NCI-H345 treated with DMSO at 0.1 percent for 48 hours (cell line): ENCODE data around the gene RREB1.

Experiments used
- DNase-seq: peaks from one replicate; lab custom pipeline; 2025; ENCODE audit not compliant: unreplicated experiment; lab: John Stamatoyannopoulos, UW

RREB1 gene, protein sequence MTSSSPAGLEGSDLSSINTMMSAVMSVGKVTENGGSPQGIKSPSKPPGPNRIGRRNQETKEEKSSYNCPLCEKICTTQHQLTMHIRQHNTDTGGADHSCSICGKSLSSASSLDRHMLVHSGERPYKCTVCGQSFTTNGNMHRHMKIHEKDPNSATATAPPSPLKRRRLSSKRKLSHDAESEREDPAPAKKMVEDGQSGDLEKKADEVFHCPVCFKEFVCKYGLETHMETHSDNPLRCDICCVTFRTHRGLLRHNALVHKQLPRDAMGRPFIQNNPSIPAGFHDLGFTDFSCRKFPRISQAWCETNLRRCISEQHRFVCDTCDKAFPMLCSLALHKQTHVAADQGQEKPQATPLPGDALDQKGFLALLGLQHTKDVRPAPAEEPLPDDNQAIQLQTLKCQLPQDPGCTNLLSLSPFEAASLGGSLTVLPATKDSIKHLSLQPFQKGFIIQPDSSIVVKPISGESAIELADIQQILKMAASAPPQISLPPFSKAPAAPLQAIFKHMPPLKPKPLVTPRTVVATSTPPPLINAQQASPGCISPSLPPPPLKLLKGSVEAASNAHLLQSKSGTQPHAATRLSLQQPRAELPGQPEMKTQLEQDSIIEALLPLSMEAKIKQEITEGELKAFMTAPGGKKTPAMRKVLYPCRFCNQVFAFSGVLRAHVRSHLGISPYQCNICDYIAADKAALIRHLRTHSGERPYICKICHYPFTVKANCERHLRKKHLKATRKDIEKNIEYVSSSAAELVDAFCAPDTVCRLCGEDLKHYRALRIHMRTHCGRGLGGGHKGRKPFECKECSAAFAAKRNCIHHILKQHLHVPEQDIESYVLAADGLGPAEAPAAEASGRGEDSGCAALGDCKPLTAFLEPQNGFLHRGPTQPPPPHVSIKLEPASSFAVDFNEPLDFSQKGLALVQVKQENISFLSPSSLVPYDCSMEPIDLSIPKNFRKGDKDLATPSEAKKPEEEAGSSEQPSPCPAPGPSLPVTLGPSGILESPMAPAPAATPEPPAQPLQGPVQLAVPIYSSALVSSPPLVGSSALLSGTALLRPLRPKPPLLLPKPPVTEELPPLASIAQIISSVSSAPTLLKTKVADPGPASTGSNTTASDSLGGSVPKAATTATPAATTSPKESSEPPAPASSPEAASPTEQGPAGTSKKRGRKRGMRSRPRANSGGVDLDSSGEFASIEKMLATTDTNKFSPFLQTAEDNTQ (N-terminal part only)

DNA sequence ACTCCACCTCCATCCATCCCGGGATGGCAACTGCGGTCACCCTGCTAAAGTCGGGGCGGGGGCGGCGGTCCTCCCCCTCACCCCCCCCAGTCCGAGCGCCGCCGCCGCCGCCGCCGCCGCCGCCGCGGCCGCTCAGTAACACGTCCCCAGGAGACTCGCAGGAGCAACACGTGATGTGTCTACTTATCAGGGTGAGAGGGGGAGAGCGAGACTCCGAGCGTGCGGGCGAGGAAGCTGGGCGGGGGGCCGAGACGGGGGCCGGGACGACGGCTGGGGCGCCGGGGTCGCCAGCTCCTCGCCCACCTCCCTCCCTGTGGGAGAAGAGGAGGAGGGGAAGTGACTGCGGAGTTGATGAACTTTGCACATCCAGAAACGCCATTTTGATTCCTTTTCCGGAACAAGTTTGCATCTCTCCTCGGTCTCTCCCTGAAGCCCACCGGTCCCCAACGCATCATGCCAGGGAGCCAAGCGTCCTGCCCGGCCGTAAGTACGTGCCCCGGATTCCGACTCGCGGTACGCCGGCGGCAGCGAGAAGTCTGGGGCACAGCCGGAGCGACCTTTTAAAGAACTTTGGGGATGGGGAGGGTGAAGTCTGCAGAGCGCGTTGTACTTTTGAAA, at the start of gene RREB1:
Gene RREB1, plus strand, starts transcription at position 384 of the 618 bp plus-strand sequence. CDS start 73,951 bp downstream, outside the sequence.
- DNase-seq, result no peak

DNA sequence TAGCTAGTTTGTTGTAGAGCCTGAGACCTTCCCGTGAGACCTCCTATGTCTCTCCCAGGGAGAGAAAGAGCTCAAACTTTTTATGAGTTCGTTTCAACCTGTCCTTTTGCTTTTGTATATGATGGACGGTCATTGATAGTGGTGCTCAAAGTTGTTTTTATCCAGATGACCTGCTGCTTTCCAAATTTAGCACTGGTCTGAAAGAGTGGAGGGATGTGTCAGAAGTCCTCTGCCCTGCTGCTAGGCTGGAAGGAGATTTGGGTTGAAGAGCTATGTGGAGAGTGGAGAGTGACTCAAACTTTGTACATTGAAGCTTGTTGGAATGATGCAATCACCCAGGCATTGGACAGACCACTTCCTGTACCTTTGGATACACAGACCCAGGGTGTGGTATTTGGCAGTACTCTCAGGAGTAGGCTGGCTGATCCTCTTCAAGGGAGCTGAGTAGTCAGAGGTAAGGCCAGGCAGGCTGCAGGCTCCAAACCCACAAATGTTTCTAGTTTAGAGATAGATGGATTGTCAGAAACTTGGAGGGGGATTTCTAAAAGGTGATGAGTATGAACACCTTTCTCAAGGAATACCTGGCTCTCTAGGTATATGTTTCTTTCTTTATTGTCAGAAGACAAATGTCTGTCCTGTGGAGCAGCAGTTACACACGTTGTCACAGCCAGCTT, 49.4 kb upstream of the RREB1 start:
- no peak for DNase-seq

DNA sequence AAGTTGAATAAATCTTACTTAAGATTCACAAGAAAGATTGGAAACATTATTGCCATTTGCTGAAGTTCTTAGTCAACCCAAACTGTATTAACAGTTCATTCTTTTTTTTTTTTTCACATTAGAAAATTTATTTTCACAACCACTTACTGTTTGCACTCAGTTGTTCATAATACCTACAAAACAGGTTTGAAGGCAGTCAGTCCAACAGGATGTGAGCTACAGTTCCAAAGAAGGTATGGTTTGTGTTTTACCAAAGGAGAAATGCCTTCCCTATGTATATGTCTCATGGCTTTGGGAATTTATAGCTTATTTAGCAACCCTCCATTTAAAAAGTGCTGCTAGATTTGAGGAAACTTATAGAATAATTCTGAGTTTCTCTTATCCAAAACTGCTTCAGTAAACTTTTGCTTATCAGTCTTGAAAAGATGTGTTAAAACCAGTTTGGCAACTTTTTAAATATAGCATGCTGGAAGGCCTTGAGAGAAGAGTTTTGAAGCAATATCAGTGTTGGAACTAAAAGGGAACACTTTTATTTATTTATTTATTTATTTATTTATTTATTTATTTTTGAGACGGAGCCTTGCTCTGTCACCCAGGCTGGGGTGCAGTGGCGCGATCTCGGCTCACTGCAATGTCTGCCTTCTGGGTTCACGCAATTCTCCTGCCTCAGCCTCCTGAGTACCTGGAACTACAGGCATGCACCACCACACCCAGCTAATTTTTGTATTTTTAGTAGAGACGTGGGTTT, 46.8 kb upstream of the RREB1 start:
- DNase-seq, result no peak

DNA sequence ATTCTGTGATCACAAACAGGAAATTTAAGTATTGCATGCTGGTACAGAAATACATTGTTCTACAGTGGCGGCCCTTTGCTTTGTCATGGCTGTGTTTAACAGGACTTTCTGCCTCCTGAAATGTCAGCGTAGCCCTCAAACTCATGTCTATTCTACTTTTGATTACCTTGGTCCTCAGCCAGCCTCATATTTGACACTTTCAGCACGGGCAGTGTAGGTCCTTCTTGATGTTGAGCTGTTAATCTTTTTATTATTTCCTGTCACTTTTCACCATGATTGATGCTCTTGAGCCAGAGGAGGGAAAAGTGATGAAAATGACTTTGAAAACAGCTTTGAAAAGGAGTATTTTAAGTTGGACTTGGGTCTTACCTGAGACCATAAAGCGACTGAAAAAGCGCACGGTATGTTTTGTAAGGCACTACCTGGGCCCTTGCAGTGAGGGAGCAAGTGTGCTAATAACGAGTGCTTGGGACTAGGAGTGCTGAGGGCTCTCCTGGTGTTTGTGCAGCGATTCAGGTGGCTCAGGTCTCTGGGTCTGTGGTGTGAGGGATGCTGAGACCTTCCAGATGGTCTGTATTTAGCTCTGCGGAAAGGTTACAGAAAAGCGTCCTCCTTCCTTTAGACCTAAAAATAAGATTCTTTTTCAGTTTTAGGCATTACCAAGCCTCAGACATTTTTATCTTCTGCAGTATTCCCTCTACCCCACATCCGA, 45.2 kb upstream of the RREB1 start:
- no peak for DNase-seq

DNA sequence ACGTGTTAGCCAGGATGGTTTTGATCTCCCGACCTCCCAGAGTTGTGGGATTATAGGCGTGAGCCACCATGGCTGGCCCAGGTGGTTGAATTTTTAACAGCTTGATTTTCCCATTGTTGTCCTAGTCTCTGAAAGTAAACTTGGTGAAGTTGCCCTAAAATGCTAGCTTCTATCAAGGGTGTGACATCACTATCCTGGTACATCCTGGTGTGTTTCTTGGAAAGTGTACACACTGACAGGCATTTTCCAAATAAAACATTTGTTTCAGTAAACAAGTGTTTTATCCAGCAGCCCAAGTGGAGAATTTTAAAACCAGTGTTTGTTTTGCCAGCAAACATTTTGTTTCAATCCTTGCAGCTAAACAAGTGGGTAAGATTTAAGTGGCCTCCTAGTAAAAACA, 40.5 kb upstream of the RREB1 start:
- DNase-seq, result no peak

DNA sequence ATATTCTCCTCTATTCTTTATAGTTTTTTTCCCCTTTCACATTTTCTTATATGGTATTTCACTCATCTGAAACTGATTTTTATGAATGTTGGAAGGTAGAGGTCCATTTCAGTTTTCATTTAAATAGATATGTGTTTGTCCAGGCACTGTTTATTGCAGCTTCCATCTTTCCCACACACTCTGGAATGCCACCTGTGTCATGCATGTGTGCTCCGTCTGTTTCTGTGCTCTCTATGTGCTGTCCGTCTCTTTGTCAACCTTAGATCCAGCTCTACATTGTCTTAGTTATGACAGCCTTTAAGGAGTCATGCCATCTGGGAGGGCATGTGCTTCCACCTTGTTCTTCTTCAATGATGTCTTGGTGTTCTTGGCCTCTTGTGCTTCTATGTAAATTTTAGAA, 36.4 kb upstream of the RREB1 start:
- no peak for DNase-seq

DNA sequence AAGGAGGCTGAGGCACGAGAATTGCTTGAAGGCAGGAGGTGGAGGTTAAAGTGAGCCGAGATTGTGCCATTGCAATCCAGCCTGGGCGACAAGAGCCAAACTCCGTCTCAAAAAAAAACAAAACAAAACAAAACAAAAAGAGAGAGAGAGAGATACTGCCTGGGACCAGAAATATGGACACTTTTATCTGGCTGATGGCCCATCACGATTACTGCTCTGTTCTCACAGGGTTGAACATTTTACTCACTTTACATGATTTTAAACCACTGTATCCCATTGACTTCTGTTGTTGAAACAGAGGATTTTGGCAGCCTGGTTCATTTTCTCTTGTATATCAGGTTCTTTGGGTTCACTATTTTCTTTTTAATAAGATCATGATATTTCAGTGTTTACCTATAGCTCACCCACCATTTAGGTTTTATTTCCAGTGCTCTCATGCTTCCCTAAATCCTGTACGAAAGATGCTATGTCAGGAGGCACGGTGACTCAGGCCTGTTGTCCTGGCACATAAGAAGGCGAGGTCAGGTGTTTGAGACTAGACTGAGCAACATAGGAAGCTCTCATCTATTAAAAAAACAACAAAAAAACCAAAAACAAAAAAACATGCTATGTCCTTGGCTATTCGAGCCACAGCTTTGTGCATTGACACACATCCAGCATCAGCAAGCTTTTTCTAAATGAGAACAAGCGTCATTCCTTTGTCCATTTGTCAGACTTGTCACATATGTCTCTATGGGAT, 34.5 kb upstream of the RREB1 start:
- no peak for DNase-seq

DNA sequence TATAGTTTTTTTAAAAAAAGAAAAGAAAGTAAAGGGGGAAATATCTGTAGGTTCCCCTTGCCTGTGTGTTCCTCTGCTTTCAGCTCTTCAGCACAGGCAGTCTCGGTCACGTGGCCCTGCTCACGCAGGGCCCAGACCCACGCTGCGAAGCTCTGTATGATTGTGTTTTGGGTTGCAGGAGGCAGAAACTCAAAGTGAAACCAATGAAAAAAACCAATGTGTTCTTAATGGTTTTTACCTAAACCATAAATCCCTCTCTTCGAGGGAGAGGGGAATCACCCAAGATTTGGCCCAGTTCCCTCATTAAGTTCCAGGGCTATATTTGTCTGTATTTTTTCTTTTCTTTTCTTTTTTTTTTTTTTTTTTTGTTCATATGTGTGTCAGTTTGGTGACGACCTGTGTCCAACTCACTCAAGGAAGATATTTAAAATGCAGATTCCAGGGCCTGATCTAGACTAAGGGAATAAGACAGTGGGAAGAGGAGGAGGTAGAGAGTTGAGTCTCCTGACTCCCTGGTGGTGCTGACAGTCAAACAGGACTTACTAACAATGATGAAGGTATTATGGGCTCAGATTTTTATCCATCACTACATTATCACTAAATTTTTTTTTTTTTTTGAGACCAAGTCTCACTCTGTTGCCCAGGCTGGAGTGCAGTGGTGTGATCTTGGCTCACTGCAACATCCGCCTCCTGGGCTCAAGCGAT, 33.8 kb upstream of the RREB1 start:
- DNase-seq, result no peak

DNA sequence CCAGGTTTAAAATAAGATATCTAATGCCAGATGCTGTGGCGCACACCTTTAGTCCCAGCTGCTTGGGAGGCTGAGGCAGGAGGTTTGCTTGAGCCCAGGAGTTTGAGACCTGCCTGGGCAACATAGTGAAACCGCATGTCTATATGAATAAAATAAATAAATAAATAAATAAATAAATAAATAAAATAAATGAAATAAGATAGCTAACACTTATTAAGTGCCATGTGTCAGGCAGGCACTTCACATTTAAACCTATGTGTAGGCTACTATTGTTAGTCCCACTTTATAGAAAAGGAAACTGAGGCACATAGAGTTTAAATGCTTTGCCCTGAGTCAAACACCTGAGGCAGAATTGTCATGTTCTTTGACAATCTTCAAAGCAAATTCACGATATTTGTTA, 32.9 kb upstream of the RREB1 start:
- no peak for DNase-seq

DNA sequence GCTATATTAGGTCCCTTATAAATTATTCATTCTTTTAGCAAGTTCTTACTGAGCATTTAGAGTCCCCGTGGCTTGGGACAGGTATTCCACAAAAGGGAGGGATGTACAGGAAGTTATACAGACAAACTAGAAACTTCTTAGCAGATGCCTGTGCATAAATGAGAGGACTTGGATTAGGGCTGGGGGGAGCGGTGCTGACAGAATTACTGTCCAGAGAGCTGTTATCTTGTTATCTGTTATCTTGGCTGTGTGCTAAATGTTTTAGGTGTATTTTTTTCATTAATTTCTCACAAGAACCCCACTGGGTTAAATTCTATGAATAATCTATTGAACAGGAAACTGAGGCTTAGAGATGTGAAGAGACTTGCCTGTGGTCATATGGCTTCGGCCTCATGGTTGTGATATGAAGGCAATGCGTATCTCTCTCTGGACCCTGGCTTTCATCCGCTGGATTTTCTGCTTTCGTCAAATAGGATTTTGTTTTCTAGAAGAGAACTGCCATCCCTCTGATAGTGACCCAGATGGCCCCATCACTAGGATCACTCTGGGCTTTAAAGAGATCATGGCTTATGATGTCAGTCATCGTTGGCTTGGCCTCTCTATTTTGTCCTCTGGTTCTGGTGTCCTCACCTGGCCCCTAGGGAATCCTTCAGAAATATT, 32.3 kb upstream of the RREB1 start:
- no peak for DNase-seq

DNA sequence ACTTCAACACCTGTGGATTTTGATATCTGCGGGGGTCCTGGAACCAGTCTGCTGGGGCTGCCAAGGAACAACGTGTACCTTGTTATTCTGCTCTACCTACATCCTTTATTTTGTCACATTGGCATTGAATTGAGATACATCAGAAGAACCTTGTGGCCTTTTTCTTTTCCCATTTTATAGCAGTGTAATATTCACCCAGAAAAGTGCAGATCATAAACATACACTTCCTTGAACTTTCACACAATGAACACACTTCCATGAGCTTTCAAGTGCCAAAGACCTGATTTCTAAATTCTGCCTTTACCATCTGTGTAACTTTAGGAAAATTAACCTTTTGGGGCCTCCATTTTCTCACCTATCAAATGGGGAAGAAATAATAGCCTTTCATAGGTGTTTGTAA, 29.9 kb upstream of the RREB1 start:
- DNase-seq, result no peak

DNA sequence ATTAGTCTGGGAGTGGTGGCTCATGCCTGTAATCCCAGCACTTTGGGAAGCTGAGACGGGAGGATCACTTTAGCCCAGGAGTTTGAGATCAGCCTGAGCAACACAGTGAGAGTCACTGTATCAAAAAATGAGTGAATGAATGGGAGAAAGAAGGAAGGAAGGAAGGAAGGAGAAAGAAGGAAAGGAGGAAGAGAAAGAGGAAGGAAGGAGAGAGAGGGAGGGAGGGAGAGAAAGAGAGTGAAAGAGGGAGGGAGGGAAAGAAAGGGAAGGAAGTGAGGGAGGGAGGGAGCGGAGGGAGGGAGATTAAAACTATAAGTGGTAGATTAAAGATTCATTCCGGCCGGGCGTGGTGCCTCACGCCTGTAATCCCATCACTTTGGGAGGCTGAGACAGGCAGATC, 28.9 kb upstream of the RREB1 start:
- no peak for DNase-seq

DNA sequence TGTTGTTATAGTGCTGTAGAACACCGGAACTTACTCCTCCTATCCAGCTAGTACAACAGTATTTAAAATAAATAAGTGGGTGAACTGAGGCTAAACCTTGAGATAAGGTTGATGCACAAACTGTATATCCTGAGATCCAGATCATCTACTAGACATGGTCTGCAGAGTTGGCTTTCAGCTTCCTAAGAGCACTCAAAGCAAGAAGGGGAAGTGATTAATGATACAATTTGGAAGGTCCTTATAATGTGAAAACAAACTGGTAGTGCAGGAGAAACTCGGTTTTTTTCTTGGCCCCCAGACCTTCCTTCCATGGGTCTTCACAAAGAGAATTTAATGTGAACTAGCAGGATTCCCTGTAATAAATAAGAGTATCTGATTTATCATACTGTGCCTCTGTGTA, 27.4 kb upstream of the RREB1 start:
- DNase-seq, result no peak

DNA sequence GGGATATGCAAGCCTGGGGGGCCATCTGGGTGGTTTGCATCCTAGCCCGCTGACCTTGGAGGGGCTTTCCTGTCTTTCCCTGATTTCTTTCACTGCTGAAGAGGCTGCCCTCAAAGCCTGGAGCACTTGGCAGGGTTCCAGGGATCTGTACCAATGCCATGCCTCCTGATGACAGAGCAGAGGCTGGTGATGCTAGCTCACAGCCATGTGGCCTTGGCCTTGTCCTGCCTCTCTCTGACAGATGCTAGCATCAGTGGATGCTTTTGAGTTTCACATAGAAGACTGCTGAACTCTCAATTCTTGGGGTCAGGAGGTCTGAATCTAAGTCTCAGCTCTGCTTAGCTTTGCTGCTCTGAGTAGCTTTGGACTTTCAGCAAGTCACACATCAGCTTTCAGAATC, 21.9 kb upstream of the RREB1 start:
- DNase-seq, result no peak

DNA sequence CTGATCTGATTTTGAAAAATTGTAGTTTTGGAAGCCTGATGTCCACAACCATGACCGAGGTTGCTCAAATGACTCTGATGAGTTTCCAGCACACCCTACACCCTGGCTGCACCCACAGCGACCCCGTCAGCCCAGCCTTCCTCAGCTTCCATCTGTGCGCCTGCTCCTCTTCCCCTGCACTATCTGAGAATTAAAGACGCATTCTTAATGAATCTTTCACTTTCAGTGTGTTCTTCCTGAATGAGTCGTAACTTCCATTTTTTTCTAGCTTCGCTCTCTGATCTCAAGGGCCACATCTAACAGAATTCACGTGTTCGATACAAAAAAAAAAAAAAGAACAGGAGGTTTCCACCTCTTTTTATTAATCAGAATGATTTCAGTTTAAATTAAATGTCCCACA, 21.3 kb upstream of the RREB1 start:
- no peak for DNase-seq

DNA sequence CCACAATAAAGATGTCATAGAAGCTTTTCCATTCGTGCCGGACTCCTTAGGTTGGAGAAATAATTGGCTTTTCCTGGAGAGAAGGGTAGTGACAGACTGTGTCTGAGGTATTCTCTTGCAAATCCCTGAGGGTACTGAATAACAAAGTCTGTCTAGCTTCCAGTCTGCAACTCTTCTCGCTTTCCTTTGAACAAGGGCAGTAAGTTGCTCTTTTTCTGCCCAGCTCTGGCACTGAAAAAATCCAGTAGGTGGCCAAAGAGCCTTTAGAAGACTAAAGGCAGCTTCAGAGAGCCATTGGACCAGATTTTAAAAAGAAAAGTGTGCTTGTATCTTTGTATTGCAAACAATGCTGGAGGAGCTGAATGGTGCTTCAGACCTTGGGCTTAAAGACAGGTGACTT, 20.7 kb upstream of the RREB1 start:
- no peak for DNase-seq

DNA sequence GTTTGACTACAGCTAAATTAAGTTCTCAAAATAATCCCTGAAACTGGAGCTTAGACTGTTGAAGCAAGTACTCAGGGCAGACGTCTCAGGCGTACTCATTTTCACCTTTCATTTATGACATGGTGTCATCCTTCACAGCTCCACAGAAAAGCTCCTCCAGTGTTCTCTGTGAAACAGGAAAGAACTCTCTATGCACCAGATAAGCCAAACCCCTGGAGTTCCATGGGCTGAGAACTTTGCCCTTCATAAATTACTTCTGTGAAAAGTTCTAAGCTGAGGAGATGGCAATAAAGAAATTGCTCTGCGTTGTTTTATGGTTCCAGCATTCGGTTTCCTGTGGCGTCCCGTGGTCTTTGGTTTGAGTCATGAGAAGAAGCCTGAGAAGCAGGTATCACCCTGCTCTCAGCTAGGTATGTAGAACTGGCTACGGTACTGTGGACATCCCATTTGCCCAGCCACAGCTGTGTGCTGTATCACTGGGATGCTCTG, 20.2 kb upstream of the RREB1 start:
- DNase-seq, result no peak
